ENCODE data around the gene RAD51B. TPM values are rescaled to one million over a fixed set of nuclear protein-coding genes. Genes with fewer than 3 reads are reported as not detected.

Gene RAD51B
- total RNA-seq, 1 experiment from 2014 or later: 28.9 TPM

GRCh38 chr14:68306265-68306933 lies 486.8 kb downstream of the RAD51B start:
- DNase-seq (ENCODE audit: low read depth, low spot score): no peak
- in situ Hi-C loops (cut with HindIII; ENCODE audit: low pct_unique_long_range_greater_than_20kb, low sequenced_read_pairs): no loop called here

- DNase-seq (ENCODE audit: low read depth, low spot score): no peak
- in situ Hi-C loops (cut with HindIII; ENCODE audit: low pct_unique_long_range_greater_than_20kb, low sequenced_read_pairs): no loop called here
These were observed 487.6 kb downstream of the RAD51B start for GRCh38 chr14:68306934-68307789.

DNA sequence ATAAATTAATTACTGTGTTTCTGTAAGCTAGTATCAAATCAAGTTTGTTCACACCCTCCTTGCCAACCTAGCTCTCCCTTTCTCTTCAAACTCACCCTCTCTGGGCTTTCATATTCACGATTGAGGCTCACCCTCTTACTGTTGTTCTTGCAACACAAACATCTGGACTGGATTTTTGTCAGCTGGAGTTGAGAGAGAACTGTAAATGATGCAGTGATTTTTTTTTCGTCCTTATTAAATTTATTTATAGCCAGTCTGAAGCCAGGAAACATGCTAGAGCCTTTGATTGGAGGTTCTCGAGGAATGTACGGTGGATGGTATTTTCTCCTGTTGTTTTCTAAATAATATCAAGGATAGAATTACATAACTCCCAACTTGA lies 488.2 kb downstream of the RAD51B start:
- DNase-seq (ENCODE audit: low read depth, low spot score): no peak
- in situ Hi-C loops (cut with HindIII; ENCODE audit: low pct_unique_long_range_greater_than_20kb, low sequenced_read_pairs): no loop called here

- in situ Hi-C loops (cut with HindIII; ENCODE audit: low pct_unique_long_range_greater_than_20kb, low sequenced_read_pairs): no loop called here
- DNase-seq (ENCODE audit: low read depth, low spot score): peak; percentile 90
These were observed 489.3 kb downstream of the RAD51B start for GRCh38 chr14:68308726-68309520.

DNA sequence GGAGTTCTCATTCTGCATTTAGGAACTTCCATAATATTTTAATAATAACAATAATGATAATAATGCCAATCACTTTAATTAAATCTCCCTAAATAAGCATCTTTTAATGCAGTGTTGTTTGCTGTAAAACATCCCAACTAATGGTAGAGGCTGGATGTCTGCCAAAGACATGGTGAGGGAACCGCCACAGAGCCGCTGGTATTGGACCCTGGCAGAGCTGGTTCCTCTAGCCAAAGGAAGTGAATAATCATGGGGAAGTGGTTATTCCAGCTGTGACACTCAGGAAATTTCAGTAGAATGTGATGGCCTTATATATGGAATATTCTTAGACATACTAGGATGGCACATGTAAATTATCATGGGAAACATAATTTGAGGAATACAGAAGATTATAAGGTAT lies 490.0 kb downstream of the RAD51B start:
- in situ Hi-C loops (cut with HindIII; ENCODE audit: low pct_unique_long_range_greater_than_20kb, low sequenced_read_pairs): no loop called here

GRCh38 chr14:68312300-68312699 lies 492.7 kb downstream of the RAD51B start:
- in situ Hi-C loops (cut with HindIII; ENCODE audit: low pct_unique_long_range_greater_than_20kb, low sequenced_read_pairs): no loop called here
- no peak for DNase-seq (ENCODE audit: low read depth, low spot score)

More for the DNA sequence above, 490.0 kb downstream of the RAD51B start:
- DNase-seq (ENCODE audit: low read depth, low spot score): no peak

GRCh38 chr14:68312884-68313610 lies 493.5 kb downstream of the RAD51B start:
- in situ Hi-C loops (cut with HindIII; ENCODE audit: low pct_unique_long_range_greater_than_20kb, low sequenced_read_pairs): no loop called here
- no peak for DNase-seq (ENCODE audit: low read depth, low spot score)

- DNase-seq (ENCODE audit: low read depth, low spot score): no peak
- in situ Hi-C loops (cut with HindIII; ENCODE audit: low pct_unique_long_range_greater_than_20kb, low sequenced_read_pairs): no loop called here
These were observed 495.1 kb downstream of the RAD51B start for GRCh38 chr14:68314642-68315041.

DNA sequence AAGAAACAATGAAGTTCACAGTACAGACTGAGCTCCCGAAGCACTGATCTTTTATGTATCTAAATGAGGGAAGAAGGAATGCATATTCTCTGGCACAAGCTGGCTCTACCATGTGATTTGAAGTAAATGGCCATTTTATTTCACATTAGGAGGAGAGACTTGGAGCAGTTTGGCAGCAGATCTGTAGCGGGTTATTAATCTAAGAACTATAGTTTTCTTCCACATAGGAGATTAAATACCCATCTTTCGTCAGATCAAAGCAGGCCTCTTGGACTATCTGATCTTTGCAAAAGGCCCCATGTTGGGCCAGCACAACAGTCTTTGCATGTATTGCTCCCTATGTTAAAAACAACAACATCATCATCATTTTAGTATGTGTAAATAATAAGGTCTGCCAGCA lies 495.5 kb downstream of the RAD51B start:
- in situ Hi-C loops (cut with HindIII; ENCODE audit: low pct_unique_long_range_greater_than_20kb, low sequenced_read_pairs): no loop called here

GRCh38 chr14:68316078-68316868 lies 496.7 kb downstream of the RAD51B start:
- DNase-seq (ENCODE audit: low read depth, low spot score): no peak
- in situ Hi-C loops (cut with HindIII; ENCODE audit: low pct_unique_long_range_greater_than_20kb, low sequenced_read_pairs): no loop called here

More for the DNA sequence above, 495.5 kb downstream of the RAD51B start:
- no peak for DNase-seq (ENCODE audit: low read depth, low spot score)

DNA sequence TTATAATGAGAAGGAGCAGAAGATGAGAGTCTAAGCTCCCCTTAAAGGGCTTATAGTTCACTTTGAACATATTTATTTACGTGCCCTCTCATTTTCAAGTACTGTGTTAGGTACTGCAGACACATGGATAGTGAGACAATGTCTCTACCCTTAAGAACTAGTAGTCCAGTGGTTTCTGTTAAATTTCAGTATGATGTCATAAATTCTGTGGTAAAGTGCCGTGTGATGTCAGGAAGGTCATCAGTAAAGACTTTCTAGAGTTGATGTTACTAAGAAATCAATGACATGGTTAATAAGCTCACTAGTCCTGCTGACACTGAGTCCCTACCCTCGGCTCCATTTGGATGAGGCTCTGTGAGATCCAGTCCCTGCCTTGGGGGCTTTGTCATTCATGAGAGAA lies 497.7 kb downstream of the RAD51B start:
- DNase-seq (ENCODE audit: low read depth, low spot score): no peak
- in situ Hi-C loops (cut with HindIII; ENCODE audit: low pct_unique_long_range_greater_than_20kb, low sequenced_read_pairs): no loop called here

- in situ Hi-C loops (cut with HindIII; ENCODE audit: low pct_unique_long_range_greater_than_20kb, low sequenced_read_pairs): no loop called here
- no peak for DNase-seq (ENCODE audit: low read depth, low spot score)
These were observed 499.2 kb downstream of the RAD51B start for GRCh38 chr14:68318828-68319227.

DNA sequence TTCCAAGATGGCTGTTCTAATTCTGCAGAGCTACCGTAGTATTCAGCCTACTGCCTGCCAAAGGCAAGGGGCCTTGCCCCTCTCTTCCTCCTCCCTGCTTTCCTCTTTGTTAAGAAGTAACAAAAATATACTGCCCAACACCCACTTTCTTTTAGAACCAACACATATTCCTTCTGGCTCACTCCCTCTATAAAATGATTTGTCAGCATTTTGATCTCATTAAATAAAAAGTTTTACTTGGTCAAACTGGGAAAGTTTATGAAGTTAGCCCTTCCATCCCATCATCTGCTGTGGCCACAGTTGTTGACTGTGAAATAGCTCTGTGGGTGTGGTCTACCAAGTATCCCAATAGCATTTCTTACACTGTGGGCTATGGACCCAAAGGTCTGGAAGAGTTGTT lies 500.9 kb downstream of the RAD51B start:
- in situ Hi-C loops (cut with HindIII; ENCODE audit: low pct_unique_long_range_greater_than_20kb, low sequenced_read_pairs): no loop called here
- DNase-seq (ENCODE audit: low read depth, low spot score): no peak

DNA sequence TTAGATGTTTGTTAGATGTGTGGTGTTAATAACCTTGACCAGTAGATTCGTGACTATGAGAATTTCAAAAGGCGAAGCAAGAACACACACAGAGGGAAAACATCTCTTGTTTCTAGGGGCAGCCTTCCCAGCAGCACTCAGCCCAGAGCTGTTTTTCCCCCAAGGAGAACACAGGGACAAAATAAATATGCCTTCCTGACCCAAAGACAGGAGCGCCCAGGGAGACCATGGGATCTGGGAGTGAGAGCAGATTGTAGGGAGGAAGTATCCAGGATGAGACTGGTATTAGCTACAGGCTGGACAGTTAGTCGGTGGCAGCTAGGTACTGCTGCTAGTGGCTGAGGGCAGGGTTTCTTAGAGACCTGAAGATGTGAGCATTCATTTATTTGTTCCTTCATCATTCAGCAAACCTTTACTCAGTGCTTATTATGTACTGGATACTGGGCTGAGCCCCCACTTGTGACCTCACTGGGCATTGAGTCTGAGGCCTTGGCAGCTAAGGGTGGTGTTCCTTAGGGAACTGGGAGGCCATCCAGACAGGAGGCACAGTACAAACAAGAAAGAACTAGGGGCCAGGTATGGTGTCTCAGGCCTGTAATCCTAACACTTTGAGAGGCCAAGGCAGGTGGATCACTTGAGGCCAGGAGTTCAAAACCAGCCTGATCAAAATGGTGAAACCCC lies 503.5 kb downstream of the RAD51B start:
- in situ Hi-C loops (cut with HindIII; ENCODE audit: low pct_unique_long_range_greater_than_20kb, low sequenced_read_pairs): no loop called here
- no peak for DNase-seq (ENCODE audit: low read depth, low spot score)

GRCh38 chr14:68325267-68325807 lies 505.8 kb downstream of the RAD51B start:
- DNase-seq (ENCODE audit: low read depth, low spot score): no peak
- in situ Hi-C loops (cut with HindIII; ENCODE audit: low pct_unique_long_range_greater_than_20kb, low sequenced_read_pairs): no loop called here

- in situ Hi-C loops (cut with HindIII; ENCODE audit: low pct_unique_long_range_greater_than_20kb, low sequenced_read_pairs): no loop called here
- DNase-seq (ENCODE audit: low read depth, low spot score): no peak
These were observed 507.7 kb downstream of the RAD51B start for GRCh38 chr14:68327231-68327630.

Data from SK-MEL-5 (cell line).